Vagina (tissue), 2 donors: ENCODE data around the gene USP17L5.
"Not testable (repeated sequence)": the region's sequence is repeated elsewhere in the genome, so short reads cannot be mapped to it uniquely, and the experiment has no call there.

Experiments
- CTCF ChIP-seq, 3 experiments: fragments of 450-650 bp in 2 of 3; fragments of 200-600 bp in 1 of 3; sonication (generic) in 1 of 3; IDR thresholded peaks; one replicate each; pipeline ENCODE4 v1.5.1; 2017 to 2019; ENCODE audit warnings: antibody characterized with exemption in 3 of 3, mild to moderate bottlenecking in 2 of 3, moderate library complexity in 2 of 3
- POLR2A ChIP-seq, 2 donors: fragments of 450-650 bp; IDR thresholded peaks; one replicate each; pipeline ENCODE4 v1.6.1; 2017; ENCODE audit warnings: antibody characterized with exemption in 2 of 2, mild to moderate bottlenecking in 2 of 2, moderate library complexity in 2 of 2
- POLR2AphosphoS5 ChIP-seq, 2 donors: sonication (generic); formaldehyde crosslinking; IDR thresholded peaks; one replicate each; pipeline ENCODE4 v1.9.0; 2017; ENCODE audit warnings: antibody characterized with exemption in 2 of 2, mild to moderate bottlenecking in 2 of 2, low read depth in 1 of 2; ENCODE audit not compliant: insufficient read depth in 1 of 2

- TF ChIP-seq POLR2A (IDR thresholded peaks at IDR 0.05); POLR2AphosphoS5 (IDR thresholded peaks at IDR 0.05; ENCODE audit: insufficient read depth in 1 of 2, low read depth in 1 of 2): not testable (repeated sequence)
- TF ChIP-seq CTCF (IDR thresholded peaks at IDR 0.05): peak in 2 of 3 experiments; percentile 18 to 37
Observed at GRCh38 chr4:9381012-9381534, 41.9 kb downstream of the USP17L5 start.
